Renal cortex interstitium (tissue), 11 donors: ENCODE measurements around the gene ATP10A. TPM values are rescaled to one million over a fixed set of nuclear protein-coding genes. Genes with fewer than 3 reads are reported as not detected.

ENCODE experiments used
- DNase-seq, 11 donors: peaks; one replicate each; pipeline ENCODE4 v3.0.0-alpha.2; 2013; ENCODE audit warnings: low read depth in 9 of 11, low spot score in 4 of 11; ENCODE audit errors: extremely low read depth in 1 of 11
- polyA plus RNA-seq, 3 donors: library from polyadenylated mRNA; unstranded; fragments of 120-200 nt; gene quantifications; one replicate each; pipeline ENCODE4 v1.2.1, GENCODE V29; 2013; ENCODE audit not compliant: insufficient read length in 3 of 3

ATP10A gene
- polyA plus RNA-seq, 3 donors = 2.1 to 5.3 (median 2.9) TPM

DNA sequence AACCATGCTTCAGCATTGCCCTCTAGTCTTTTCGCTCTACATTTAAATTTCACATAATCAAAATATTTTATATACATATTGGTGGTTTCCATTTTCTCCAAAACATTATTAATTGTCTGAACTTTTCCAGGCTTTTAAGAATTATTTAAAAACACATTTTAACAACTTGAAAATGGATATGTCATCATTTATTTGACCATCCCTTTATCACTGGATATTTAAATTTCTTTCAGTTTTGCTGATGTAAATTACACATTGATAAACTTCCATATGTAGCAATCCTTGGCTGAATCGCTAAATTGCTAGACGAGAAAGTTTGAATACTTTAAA is 146.0 kb downstream of the ATP10A start:
- DNase-seq = no peak

DNA sequence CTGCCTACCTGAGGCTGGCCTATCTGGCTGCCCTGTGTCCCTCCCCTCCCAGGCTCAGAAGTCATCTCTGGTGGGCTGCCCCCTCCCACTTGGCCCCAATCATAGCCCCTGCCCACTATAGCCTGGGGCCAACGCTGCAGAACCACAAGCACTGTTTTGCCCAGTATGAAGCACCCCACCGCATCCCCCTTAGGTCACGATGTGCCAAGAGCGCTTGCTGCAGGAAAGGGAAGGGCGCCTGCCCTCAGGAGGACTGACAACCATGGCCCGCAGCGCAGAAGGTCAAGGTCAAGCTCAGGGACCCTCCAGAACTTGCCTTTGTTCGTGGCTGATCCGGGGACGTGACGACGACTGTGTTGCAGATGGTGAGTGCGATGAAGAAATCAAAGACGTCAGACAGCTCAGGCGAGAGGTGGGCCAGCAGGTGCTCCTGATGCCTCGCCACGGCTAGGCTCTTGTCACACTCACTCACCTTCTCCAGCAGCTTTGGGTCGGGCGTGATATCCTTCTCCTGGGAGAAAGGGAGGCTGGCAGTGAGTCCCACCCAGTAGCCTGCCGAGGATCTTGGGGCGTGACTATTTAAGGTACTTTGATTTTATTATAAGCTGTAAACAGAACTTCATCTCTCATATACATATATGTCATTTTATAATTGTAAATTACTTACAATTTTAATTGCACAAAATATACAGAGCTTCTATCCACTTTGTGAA is 146.6 kb downstream of the ATP10A start:
- no peak for DNase-seq

DNA sequence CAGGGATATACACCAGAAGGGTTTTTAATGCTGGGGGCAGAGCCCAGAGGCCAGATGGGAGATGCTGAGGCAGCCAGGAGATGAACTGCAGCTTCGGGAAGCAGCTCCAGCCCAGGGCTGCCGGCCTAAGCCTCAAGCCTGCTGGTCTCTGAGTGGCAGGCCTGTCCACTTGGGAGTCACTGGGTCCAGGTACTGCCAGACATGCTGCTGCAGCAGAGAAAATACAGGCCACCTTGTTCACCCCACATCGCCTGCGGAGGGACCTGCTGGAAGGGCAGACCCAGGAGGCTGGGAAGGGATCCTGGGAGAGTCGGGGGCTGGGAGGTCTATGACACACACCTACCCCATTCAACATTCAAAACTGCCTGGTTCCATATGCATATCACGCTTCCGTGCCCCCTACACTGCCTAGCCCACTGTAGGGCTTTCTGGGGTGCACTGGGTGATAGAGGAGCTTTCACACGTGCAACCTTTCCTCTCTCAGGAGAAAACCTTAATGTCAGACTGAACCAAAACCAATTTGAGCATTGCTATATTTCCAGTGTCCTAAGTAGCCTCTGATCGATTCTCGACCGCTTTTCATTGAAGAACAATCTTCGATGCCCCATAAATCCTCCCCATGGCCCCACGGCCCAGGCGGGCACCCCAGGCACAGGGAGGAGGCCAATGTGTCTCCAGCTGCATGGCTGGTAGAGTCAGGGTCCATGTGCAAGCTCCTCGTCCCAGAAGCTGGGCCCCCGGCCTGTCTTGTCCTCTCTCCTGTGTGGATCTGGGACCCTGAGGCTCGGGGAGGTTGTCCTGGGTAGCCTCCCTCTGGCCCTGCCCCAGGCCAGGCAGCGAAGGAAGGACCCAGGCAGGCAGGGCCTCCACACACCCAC is 147.4 kb downstream of the ATP10A start:
- DNase-seq = no peak

DNA sequence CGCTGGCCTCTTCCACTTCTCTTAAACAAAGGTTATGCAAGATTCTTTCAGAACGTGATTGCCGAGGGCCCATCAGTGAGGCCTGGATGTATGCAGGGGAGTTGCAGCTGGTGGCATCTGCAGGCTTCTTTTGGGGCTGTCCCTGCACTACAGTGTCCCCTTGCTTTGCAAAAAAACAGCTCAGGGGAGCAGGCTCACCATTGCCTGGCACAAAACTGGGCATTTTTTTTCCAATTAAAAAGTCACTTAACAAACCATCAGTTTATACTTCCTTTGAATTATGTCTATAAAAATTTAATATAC is 148.6 kb downstream of the ATP10A start:
- DNase-seq = no peak

DNA sequence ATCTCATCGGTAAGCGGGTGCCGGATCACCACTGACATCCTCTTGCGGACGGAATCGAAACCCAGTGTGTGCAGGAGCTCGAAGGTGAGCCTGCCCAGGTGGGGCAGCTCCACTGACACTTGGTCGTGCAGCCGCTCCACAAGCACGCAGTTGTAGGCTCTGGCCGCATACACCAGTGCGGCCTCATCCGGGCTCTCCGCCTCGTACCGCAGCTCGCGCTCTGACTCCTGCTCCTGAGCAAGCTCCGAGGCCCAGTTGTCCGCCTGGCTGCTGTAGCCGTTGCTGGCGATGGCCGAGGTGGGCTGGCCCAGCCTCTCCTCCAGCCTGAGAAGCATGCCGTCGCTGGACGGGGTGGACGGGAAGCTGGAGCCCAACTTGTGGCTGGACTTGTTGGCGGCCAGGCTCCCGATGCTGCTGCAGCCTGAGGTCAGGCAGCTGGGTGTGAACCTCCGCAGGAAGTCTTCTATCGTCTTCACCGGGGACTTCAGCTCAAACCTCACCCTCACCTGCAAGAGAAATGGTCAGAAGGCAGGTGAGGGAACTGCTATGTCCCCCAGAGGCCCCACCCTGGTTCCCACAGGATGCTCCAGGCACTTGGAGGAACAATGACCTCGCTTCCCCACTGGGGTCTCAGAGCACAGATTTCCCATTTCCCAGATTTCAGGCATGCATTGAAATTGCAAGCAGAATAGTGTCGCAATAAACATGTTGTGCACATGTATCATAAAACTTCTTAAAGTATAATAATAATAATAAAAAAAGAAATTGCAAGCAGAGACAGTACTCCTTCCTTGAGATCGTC is 149.2 kb downstream of the ATP10A start:
- no peak for DNase-seq

DNA sequence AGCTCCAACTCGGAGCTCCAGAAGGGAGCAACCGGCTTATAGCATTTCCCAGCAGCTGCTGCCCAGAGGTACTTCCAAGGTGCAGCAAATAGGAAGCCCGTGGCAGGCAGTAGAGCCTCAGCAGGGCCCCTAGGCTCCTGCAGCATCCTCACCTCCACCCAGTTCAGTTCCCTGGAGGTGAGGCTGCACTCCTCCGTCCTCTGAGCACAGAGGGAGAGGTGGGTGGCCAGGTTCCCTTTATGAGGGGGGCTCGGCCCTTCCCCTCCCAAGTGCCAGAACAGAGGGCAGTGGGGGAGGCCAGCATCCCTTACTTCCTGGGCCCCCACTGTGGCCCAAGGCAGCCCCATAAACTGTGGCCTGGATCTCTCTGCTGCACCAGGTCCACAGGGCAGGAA is 150.2 kb downstream of the ATP10A start:
- no peak for DNase-seq

DNA sequence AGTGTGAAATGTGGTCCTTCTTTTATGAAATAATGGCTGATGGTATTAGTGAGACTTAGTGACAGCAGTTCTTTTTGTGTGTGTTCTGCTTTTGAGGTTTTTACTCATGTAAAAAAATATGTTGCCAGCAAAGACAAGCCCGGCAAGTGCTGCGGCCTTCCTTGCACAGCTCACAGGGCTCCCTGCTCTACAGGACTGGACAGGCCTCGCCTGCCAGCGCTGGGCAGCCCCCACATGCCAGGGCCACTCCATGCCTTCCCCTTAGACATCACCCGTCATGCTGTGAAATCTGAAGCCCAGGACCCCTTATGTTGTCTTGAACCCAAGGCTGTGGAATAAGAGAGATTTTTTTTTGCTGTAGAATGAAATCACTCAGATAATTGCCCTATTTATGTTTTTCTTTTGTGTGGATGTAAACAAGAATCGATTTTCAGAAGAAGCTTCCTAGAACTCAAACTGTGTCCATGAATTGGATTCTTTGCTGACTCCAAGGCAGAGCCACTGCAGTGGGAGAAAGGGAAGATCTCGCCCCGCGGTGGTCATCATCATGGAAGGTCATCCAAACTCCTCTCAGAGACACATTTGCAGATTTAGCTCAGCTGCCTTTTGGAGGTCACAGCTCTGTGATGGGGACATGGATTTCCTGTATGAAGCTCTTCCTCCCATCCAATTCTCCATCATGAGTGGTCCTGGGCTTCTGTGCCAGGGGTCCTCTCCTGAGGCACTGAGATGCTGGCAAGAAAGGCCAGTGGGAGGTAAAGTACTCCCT is 150.8 kb downstream of the ATP10A start:
- no peak for DNase-seq

DNA sequence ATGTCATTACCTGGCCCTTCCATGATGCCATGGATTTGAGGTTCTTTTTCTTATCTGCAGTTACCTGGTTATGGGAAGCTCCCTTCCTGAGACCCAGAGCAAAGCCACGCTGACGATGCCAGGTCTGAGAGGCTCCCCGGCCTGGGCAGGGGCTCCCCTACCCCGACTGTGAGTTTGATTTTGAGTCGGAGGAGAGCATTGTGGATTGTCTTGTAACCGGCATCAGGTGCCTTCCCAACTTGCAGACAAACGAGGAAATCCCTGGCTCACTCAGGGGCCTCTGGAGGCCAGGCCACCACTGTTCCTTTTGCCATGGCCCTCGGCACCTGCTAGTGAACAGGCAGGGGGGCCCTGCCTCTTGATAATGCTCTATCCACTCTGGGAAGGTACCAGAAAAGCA is 151.4 kb downstream of the ATP10A start:
- no peak for DNase-seq

DNA sequence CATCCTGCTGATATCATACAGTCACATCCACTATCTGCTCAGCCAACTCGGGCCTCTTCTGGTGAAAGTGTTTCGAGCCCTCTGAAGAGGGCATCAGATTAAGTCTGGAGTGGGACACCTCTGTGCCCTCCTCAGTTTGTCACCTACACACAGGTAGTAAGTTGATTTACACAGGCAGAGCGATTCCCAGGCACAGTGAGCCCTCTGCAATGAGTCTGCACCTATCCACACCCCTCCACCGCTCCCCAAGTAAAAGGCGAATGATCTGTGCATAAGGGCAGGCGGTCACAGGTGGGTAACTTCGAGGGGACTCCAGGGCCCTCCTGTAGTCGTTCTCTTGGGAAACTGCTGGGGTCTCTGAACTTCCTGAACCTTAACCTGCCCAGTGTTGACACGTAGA is 152.0 kb downstream of the ATP10A start:
- no peak for DNase-seq

DNA sequence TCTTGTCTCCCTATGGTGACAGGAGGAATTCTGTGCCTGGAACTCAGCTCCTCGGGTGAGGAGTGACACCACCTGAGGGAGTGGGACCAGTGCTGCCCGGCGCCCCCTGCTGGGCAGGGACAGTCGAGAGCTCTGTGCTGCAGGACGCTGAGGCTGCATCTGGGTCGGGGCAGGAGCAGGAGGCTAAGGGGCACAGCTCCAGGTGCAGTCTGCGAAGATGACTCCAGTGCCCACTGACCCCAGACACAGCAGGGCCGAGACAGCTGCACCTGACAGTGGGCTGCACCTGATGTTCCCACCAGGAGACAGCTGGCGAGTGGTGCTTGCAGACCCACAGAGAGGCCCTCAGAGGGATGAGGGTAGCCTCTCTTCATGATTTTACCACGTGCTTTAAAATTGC is 152.9 kb downstream of the ATP10A start:
- DNase-seq = no peak

DNA sequence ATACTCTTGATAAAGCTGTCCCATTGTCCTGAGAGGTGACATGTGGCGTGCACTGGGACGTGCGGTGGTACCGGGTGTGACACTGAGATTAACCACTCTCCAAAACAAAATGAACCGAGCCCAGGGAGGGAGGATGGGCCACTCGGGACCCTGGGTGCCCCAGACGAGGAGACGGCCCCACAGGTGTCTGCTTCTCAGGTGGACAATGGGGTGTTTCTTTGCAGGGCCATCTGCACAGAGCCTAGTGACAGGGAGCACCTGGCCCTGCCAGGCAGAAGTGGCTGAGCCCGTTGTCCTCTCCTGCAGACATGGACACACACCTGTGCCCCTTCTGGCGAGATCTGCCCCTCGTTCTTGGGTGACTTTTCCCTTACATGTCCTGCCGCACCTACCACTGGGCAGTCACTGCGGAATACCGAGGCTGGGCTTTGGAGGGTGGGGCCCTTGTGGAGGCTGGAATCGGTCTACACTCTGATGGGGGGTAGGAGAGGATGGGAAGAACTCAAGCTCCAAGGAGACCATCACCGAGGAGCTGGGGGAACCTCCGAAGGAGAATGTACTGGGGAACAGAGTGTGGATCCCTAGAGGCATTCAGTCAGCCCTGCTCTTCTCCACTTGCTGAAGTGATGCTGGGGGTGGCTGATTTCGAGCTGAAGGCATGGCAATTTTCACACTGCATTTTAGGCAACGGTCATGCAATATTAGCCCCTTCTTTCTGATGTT is 153.5 kb downstream of the ATP10A start:
- DNase-seq = no peak

DNA sequence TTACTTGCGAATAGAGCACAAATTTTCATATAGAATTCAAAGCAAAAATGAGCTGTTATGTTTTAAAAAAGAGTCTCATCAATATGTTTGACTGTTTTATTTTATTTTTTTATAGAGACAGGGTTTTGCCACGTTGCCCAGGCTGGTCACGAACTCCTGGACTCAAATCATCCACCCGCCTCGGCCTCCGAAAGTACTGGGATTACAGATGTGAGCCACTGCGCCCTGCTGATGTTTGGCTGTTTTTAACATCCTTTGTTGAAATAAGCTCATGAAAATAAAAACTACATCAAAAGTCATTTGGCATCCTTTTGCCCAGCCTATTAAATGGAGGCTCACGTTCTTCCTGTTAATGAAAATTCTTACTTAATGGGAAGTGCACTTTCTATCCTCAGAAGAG is 154.7 kb downstream of the ATP10A start:
- no peak for DNase-seq

DNA sequence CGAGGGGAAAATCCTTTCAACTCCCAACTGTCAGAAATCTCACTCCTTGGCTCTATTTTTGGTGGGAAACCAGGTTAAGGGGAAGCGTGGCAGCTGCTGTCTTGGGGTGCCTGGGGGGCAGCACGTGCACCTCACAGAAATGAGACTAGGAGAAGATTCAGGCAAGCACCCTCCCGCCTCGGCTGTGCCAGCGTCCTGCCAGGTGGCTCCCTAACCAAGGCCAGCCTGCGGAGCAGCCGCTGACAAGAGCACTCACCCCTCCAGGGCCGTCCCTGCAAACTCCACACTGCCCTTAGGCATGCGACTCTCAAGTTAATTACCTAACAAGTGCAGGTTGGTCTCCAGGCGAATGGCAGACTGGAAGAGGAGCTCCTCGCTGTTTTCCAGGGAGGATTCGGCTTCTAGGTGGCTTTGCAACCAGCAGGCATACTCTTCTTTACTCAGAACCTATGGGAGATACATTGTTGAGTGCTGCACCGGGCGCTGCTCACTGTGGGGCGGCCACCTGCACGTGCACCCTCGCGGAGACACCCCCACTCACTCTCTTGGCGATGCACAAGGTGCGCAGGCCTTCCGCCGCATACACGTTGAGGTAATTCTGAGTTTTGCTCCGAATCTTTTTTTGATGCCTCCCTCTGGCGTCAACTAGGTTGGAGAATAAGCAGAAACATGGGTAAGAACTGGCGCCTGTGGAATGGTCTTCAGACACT is 155.3 kb downstream of the ATP10A start:
- no peak for DNase-seq

DNA sequence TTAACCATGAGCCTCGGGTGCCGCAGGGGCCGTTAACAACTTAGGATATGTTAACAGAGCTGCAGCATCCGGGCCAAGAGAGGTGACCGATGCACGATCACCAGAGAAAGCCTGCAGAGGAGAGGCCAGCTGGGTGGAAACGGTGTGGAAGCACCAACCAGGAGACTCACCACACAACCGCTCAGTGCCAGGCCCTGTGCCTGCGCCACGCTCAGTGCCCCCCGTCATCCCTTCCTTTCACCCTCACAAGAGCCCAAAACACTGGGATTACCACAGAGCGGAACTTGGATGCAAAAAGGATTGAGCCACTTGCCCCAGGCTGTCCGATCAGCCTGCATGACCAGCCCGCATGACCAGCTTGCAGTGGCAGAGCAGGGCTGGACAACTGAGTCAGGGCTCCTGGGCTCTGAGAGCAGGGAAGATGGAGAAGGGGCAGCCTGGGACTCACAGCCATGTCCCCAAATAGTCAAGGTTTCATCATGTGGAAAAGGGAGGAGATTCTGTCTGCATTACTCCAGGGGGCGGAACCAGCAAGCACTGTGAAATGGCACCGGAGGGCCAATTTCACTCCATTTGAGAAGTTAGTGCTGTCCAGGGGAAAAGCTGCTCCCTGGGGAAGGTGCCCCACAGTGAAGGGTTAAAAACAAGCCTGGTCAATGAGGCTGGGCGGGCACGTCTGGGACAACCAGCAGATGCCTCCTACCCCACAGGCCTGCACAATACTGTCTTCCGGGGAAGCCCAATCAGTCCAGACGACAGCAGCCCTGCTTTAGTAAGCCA is 156.8 kb downstream of the ATP10A start:
- no peak for DNase-seq

DNA sequence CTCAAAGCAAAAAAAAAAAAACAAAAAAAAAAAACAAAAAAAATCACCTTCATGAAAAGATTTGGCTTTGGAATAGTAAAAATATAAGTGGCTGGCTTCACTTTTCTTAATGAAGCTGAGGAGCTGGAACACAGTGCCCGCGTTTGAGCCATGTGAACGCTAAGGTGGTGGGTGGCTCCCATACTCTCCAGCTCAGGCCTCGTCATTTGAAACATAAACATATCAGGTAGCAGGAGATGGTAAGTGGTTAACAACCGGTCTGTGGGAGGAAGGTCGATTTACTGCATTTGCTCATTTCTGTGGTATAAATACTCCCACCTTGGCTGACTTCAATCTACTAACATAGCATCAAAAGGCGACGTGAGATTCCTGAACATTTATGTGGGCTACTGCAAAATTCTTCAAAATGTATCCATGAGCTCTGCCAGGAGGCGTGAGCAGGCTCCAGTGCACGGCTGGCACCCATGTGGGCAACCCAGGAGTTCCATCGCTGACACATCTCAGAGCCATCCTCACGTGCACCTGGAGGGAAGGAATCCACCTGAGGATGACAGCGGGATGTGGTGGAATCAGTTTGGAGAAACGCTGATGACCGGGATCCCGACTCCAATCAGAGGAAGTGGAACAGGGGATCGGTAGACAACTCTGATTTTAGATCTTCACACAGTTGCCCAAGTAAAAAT is 157.6 kb downstream of the ATP10A start:
- DNase-seq = peak in 4 of 11 donors; percentile 51 to 66 (median 64)

DNA sequence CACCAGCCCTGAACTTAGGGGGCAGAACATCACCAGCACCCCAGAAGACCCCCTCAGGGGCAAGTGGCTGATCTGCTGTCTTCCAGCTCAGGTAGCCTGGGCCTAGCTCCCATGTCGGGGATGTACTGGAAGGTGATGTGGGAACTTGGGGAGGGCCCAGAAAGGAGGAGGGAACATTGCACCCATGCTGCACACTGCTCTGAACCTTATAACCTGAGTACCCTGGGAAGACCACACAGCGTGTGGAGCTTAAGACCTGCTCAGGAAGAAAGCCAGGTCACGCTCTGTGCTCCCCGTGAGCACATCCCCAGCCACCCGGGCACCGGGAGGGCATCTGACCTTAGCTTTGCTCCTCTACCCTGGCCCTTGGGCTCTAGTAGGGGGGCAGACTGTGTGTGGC is 159.4 kb downstream of the ATP10A start:
- no peak for DNase-seq
